Hypothalamus (tissue), 51 donors: ENCODE measurements around the gene PKD2.

Experiments used
- DNase-seq, 51 donors: peaks; one replicate each; lab custom pipeline; 2025; lab: John Stamatoyannopoulos, UW

Gene PKD2

DNA sequence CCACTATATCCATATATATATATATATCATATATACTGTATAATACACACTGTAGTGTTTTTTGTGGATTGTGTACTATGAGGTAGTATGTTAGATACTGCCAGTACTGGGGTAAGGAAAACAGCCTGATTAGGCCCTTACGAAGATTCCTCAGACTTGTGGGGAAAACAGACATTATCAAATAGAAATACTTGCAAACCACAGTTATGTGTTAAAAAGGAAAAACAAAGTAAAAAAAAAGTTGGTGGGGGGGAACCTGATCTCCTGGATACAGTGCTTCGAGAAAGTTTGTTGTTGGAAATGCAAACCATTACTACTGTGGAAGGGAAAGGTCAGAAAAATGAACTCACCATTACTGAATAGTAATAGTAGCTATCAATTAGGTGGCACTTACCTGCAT lies 53.0 kb downstream of the PKD2 start:
- no peak for DNase-seq

DNA sequence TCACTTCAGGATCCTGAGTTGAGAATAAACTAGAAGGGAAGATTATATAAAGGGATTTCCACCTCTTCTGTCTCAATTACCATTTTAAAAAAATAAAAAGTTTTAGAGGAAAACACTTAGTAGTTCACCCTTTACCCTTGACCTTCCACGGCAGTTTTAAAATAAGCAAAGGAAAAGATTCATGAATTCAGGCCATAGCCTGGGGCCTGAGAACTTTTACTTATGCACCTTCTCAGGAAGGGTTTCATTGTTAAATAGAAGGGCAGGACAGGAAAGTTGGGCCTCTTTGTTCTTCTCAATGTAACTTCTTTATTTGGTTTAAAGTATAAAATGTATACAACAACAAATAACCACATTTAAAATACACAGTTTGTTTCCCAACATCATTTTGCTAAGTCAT lies 54.9 kb downstream of the PKD2 start:
- DNase-seq = no peak

DNA sequence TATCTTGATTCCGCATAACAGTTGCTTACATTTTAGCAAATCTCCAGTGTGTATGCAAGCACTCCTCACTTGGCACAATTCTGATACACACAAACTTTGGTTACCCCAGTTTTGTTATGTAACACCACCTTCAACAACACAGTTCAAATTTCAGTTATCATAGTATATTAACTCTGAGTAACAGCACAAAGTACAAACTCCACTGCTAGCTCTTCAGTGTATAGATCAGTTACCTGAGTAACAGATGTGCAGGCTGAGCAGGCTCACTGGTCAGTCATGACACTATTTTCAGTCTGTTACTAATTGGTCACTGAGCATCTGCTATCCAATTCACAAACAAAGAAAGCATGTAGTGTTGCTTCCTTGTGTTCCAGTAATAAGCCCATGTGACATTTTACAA lies 55.4 kb downstream of the PKD2 start:
- no peak for DNase-seq

DNA sequence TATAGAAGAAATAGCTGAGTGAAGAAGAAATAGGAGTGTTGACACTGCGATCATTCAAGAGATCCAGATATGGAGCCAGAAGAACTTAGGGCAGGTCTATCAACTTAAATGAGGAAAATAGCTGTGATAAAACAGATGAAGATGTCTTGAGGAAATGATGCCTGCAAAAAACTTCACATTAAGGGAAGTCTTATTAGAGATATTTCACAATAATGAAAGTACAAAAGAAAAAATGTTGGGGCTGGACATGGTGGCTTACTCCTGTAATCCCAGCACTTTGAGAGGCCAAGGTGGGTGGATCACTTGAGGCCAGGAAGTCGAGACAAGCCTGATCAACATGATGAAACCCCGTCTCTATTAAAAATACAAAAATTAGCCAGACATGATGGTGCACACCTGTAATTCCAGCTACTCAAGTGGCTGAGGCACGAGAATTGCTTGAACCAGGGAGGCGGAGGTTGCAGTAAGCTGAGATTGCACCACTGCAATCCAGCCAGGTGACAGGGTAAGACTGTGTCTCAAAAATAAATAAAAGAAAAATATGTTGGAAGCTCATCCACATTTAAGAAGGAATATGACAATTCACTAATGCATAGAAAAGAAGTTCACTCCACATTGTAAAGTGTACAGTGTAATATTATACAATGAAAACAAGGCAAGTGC lies 56.3 kb downstream of the PKD2 start:
- no peak for DNase-seq

DNA sequence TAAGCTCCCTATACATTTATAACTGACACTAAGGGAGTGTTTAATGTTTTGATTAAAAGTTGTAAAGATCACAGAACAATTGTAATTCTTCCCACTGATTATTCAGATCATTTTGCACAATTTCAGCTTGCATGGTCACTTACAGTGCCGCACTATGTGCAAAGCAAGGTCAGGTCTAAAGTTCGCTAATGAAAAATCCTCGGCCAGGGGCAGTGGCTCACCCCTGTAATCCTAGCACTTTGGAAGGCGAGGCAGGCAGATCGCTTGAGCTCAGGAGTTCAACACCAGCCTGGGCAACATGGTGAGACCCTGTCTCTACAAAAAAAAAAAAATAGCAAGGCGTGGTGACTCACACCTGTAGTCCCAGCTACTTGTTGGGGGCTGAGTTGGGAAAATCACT lies 57.0 kb downstream of the PKD2 start:
- DNase-seq = no peak

DNA sequence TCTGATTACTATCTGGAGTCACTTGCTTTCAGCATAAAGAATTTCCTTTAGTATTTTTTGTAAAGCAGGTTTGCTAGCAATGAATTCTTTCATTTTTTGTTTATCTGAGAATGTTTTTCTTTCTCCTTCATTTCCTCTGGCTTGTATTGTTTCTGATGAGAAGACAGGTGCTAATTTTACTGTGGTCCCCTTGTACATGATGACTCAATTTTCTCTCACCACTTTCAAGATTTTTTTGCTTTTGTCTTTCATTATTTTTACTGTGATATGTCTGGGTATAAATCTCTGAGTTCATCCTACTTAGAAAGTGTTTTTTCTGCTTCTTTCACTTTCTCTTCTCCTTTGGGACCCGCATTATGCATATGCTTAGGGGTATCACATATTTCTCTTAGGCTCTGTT lies 62.6 kb downstream of the PKD2 start:
- no peak for DNase-seq

DNA sequence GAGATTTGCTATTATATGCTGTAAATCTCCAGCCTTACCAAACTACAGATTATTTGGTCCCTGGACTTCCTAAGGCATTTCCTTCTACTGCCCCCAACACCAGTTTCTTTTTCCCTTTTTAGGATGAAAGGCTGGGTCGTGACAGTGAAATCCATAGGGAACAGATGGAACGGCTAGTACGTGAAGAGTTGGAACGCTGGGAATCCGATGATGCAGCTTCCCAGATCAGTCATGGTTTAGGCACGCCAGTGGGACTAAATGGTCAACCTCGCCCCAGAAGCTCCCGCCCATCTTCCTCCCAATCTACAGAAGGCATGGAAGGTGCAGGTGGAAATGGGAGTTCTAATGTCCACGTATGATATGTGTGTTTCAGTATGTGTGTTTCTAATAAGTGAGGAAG lies 67.9 kb downstream of the PKD2 start:
- no peak for DNase-seq

DNA sequence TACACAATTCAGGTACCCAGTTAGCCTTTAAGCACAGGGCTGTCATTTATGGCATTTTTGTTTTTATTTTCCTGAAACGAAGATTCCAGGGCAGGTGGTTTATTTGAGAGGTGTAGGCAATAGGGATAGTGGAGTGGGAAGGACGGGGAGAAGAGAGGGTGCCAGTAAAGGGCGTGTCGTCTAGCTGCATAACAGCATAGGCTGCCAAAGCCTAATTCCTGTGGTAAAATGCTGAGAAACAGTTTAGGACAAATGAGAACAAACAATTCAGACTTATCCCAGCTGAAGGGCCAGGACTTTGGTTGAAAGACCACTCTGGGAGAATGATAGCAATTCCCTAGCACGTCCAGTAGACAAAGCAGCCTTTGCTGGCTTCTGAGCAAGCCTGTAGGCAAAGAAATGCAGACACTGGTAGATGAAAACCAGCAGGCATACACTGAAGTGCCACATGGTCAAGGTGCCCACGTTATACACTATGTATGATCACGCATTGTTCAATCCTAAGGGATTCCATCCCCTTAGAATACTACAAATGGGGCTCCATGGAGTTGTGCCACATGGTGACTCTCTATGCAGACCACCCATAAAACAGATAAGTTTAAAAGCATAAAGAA lies 70.6 kb downstream of the PKD2 start:
- no peak for DNase-seq

DNA sequence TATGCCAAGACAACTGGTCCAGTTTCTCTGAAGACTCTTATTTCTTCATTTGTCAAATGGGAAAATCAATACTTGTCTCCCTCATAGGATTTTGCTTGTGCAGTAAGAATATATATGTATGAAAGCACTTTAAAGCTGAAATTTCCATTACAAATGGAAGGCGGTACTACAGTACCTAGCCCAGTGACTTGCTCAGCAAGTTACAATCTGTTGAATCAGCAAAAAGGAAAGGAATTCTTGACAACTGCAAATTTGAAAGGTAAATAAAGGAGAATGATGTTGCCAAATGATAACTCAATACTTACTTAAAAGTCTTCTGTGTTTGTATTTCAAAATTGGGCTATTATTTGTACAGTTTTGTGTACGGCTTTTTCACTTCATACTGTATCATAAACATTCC lies 71.1 kb downstream of the PKD2 start:
- DNase-seq = no peak

DNA sequence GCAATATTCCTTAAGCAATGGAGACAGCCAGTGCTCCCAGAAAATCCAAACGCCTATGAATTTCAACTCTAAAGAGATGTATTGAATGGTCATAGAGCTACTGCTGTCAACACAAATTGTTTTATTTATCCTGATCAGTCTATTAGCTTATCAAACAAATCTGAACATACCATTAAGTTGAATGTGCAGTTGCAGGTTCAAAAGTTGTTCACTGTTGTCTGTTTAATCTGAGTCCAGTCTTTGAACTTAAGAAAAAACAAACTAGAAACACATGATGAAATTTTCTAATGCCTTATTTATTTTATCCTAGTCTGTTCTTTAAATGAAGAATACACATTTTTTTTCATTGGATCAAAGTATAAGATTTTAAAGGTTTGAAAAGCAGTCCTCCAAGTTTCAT lies 73.2 kb downstream of the PKD2 start:
- no peak for DNase-seq

DNA sequence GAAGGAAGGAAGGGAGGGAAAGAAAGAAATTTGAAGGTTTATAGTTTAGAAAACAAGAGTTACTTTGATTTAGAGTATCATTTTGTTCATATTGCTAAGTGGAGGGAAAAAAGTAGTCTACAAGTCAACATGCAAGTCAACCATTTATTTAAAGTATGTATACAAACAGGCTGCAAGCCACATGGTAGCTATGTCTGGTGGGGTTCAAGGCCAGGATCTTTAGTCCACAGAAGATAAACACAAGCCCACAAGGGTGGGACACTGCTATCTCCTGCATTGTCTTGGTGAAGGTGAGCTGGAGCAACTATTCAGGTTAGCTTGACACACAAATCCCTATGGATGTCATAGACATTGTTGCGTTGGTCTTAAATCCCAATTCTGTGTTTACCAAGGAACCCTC lies 79.6 kb downstream of the PKD2 start:
- DNase-seq = no peak

DNA sequence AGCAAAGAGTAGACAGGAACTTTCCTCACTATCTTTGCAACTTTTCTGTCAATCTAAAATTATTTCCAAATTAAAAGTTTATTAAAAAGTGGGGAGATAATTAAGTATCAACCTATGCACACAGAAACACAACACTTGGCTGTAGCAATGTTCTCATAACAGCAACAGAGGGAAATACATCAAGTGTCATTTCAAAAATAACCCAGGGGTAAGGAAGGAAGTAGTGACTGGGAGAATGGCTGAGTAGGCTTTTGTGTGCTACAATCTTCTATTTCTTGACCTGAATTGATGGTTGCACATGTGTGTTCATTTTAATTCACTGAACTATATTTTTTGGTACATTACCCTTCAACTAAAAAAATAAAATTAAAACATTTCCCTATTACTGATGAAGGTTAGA lies 83.5 kb downstream of the PKD2 start:
- no peak for DNase-seq

DNA sequence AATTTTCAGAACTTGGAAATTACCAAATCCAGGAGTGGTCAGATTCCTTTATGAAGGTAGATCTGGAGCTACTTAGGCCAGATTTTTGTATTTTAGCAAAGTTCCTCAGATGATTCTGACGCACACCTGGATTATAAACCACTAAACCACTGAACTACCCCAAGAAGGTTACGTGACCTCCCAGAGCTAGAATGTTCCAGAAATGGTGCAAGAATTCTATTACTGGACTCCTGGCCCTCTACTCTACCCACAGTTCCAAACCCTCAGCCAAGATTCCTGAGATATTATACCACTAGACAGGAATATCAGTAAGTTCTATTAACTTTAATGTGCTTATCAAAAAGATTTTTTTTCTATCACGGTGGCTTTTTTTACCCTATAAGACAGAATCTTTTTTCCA lies 83.9 kb downstream of the PKD2 start:
- DNase-seq = no peak

DNA sequence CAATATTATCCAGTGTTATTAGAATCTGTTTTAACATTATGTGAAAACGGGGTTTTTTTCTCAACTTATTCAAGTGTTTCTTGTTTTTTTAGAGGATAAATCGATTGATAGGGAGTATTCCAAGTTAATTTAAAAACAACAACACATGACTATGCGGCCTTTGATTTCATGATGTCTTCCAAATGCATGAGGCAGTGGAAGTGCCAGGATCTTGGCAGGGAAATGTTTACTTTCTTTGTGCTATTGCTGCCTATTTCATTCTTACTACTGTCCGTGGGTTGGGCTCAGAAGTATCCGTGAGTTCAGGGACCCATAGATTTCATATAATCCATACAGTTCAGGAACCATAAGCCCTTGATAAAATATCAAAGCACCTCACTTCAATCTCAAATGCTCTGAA lies 86.4 kb downstream of the PKD2 start:
- DNase-seq = no peak

DNA sequence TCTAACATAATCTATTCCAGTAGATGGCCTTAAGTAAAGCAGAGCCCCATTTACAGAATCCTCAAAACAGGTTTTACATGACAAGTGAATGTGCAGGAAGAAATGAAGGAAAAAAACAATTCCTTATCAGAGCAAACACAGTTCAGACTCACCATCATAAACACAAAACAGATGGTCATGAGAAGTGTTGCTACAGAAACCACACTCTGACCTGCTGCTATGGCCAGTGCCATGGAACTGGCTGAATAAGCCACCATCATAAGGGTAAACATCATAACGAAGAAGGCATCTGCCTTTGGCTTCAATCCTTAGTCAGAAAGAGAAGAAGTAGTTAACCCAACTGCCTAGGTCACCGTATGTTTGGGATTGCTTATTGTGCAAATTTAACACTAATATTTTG lies 89.9 kb downstream of the PKD2 start:
- no peak for DNase-seq

DNA sequence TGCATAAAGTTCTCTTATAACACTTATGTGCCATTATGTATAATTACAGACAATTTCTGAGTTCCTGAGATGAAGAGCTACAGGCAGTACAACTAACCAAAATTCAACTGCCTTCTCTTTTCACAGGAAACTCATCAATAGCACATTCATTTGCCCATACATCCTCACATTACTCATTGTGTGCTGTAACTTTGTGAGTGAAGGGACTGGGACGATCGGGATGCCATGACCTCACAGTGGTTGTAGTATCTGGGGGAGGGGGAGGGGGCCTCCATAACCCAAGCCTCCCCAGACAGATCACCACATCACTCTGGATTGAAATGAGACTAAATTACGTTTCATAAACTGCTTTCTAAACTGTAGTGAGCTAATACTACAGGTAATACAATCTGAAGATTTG lies 90.3 kb downstream of the PKD2 start:
- DNase-seq = no peak

DNA sequence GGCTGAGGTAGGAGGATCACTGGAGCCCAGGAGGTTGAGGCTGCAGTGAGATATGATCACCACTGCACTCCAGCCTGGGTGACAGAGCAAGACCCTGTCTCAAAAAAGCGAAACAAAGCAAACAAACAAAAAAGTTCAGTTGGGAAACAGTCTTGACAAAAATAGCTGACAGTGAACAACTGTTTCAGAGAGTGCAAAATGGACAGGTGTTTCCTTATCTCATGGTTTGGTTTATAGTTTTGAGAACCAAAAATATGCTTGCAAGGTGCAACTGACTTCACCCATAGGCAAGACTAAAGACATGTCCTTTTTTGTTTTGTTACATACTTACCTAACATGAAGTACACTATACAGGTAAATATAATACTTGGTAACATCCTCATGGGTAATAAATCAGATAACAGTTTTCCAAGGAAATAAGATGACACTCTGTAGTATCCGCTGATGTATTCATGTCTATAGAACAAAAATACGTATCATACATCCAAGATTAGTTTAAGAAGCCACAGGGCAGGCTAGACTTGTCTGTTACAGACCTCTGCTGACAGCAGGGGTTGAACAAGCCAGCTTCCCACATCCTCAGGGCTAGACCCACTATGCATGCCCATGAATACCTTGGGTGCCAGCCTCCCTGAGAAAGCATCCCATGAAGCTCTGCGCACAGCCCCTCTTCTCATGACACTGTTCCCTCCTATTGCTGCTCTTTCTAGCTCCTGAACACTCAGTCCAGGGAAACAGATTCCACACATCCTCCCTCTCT lies 91.7 kb downstream of the PKD2 start:
- DNase-seq = no peak

DNA sequence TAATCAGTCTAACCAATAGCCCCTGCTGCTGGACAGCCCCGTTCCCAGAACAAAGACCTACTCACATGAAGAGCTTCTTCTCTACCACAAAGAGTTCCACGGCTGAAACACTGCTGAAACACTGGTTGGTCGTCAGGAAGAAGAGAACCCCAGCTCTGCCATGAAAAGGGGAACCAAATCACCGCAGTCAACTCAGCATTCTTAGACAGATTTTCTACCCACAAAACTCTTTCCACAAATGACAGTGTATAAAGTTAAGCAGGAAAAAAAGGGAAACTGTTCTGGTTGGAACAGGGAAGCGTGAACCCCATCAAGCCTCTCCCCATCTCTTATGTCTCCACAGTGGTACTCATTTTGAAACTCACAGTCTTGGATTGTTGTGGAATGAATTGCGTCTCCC lies 93.7 kb downstream of the PKD2 start:
- peak in 13 of 51 donors; percentile 1 to 37 (median 6) for DNase-seq

DNA sequence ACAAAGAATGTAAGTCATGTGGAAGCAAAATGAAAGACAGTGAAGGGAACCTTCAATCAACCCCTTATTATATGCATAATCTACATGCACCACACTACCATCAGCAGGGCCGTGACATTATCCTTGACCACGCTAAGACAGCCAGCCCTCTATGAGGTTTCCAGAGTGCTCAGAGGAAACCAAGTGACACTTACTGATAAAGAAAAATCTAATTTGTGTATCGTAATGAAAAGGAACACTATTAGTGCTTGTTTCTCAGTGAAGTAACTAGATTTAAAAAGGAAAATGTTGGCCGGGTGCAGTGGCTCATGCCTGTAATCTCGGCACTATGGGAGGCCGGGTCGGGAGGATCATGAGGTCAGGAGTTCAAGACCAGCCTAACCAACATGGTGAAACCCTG lies 94.6 kb downstream of the PKD2 start:
- DNase-seq = no peak

DNA sequence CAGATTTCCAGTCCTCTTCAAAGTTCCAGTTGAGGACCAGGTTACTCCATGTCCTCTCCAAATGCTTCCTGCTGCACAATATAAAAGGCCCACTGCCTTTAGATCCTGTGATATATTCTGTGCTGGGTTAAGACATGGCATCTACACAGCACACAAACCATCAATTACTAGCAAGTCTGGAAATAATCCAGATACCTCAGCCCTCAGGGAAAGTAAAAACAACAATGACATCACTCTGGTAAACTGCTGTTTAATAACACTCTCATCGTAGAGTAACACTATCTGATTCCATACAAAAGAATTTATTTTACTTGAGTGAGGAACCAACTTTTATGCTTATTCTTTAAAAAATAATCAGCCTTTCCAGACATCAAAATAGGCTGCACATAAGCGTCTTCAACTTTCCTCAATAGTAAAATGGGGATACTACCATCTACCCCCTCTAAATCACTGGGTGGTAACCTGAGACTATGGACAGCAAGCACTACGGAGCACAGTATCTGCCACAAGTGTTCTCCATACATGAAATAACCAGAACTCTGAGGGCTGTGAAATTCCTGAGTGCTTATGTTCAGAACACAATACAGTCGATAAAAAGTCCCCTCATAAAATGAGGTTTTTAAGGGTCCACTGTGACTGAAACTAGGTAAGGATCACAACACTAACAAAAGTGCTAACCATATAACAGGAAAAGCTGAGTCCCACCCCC lies 97.6 kb downstream of the PKD2 start:
- no peak for DNase-seq

DNA sequence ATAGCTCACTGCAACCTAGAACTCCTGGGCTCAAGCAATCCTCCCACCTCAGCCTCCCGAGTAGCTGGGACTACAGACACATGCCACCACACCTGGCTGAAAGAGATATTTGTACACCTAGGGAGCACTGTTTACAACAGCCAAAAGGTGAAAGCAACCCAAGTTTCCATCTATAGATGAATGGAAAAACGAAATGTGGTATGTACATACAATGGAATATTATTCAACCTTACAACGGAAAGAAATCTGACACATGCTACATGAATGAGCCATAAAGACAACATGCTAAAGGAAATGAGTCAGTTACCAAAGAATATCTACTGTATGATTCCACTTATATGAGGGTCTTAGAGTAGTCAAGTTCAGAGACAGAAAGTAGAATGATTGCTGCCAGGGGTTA lies 98.8 kb downstream of the PKD2 start:
- DNase-seq = no peak
